H1 (cell line): ENCODE data around the gene ZNF613.

Experiments
- BRCA1 ChIP-seq: IDR thresholded peaks from 2 replicates; pipeline ENCODE4 v1.6.1; 2012; ENCODE audit warnings: low read depth, low read length, improper control_type of control experiment
- CTCF ChIP-seq, 3 experiments: IDR thresholded peaks; 1 replicate in 2 of 3; 2 replicates in 1 of 3; pipeline versions ENCODE4 v1.5.1 to v1.6.1; 2011; ENCODE audit warnings: low read length in 3 of 3, mild to moderate bottlenecking in 3 of 3, inconsistent platforms in 2 of 3, low read depth in 1 of 3, moderate library complexity in 1 of 3; ENCODE audit not compliant: insufficient read depth in 1 of 3; ENCODE audit errors: control extremely low read depth in 1 of 3
- EZH2 ChIP-seq: fragments of 200-600 bp; sonication (generic); IDR thresholded peaks from 2 replicates; pipeline ENCODE4 v1.7.1; 2012; ENCODE audit warnings: low read depth, mild to moderate bottlenecking, moderate library complexity, low read length, inconsistent platforms; ENCODE audit not compliant: severe bottlenecking
- GABPA ChIP-seq: IDR thresholded peaks from 2 replicates; pipeline ENCODE4 v1.6.1; 2011; ENCODE audit warnings: mild to moderate bottlenecking, low read length, moderate library complexity, borderline replicate concordance; ENCODE audit not compliant: insufficient read depth
- MAX ChIP-seq: IDR thresholded peaks from 2 replicates; pipeline ENCODE4 v1.6.1; 2012; ENCODE audit warnings: inconsistent platforms
- NANOG ChIP-seq: IDR thresholded peaks from 2 replicates; pipeline ENCODE4 v1.6.1; 2011; ENCODE audit warnings: low read length, low read depth, mild to moderate bottlenecking, inconsistent platforms; ENCODE audit not compliant: insufficient read depth, poor library complexity, severe bottlenecking
- POLR2A ChIP-seq, 2 experiments: IDR thresholded peaks; 1 replicate in 1 of 2; 2 replicates in 1 of 2; pipeline ENCODE4 v1.6.1; 2011; ENCODE audit warnings: low read depth in 2 of 2, low read length in 2 of 2, mild to moderate bottlenecking in 2 of 2; ENCODE audit errors: control extremely low read depth in 1 of 2
- SIX5 ChIP-seq: IDR thresholded peaks from 2 replicates; pipeline ENCODE4 v1.6.1; 2011; ENCODE audit warnings: mild to moderate bottlenecking, low read depth, low read length
- TEAD4 ChIP-seq: IDR thresholded peaks from 2 replicates; pipeline ENCODE4 v1.6.1; 2012; ENCODE audit warnings: low read depth, low read length, inconsistent platforms, mixed read lengths
- ZNF274 ChIP-seq: IDR thresholded peaks from 2 replicates; pipeline ENCODE4 v1.7.0; 2012; ENCODE audit warnings: low read length, borderline replicate concordance; ENCODE audit errors: extremely low read depth

DNA sequence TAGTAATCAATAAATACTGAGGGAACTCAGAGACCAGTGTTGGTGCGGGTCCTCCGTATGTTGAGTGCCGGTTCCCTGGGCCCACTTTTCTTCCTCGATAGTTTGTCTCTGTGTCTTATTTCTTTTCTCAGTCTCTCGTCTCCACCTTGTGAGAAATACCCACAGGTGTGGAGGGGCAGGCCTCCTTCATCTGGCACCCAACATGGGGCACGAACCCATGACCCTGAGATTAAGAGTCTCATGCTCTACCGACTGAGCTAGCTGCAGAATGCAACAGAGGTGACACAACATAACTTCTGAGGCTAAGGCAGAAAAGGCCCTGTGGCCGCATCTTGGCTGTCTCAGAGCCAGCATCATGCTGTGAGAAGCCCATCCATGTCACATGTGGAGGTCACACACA lies 5.3 kb upstream of the ZNF613 start:
- TF ChIP-seq MAX (no peak), NANOG (no peak), GABPA (no peak), BRCA1 (no peak), POLR2A (IDR thresholded peaks at IDR 0.05; ENCODE audit: control extremely low read depth in 1 of 2, low read depth in 2 of 2, low read length in 2 of 2) (no peak), ZNF274 (no peak), SIX5 (no peak), EZH2 (no peak), TEAD4 (no peak), CTCF (IDR thresholded peaks at IDR 0.05; ENCODE audit: control extremely low read depth in 1 of 3, insufficient read depth in 1 of 3, low read depth in 1 of 3, low read length in 3 of 3) (no peak)
